Neural crest cell (in vitro differentiated cells): ENCODE data around the gene SLC9A9. TPM values are rescaled to one million over a fixed set of nuclear protein-coding genes. Genes with fewer than 3 reads are reported as not detected.
"Not testable (repeated sequence)": the region's sequence is repeated elsewhere in the genome, so short reads cannot be mapped to it uniquely, and the experiment has no call there.

Source experiments
- DNase-seq: peaks from one replicate; pipeline ENCODE4 v3.0.0; 2021; ENCODE audit warnings: low read depth, mixed read lengths, low spot score
- H3K27ac Mint-ChIP-seq: one replicate; pipeline ENCODE4 v1.8.0; 2021; ENCODE audit warnings: mild to moderate bottlenecking, mixed read lengths; ENCODE audit not compliant: unreplicated experiment
- H3K27me3 Mint-ChIP-seq: 2 replicates; pipeline ENCODE4 v1.8.0; 2021; ENCODE audit warnings: low read depth, mild to moderate bottlenecking, mixed read lengths
- H3K36me3 Mint-ChIP-seq: 2 replicates; pipeline ENCODE4 v1.8.0; 2021; ENCODE audit warnings: low read depth, mild to moderate bottlenecking, mixed read lengths
- H3K4me1 Mint-ChIP-seq: 2 replicates; pipeline ENCODE4 v1.8.0; 2021; ENCODE audit warnings: mixed read lengths
- H3K4me3 Mint-ChIP-seq: one replicate; pipeline ENCODE4 v1.8.0; 2021; ENCODE audit warnings: mild to moderate bottlenecking, mixed read lengths
- H3K9me3 Mint-ChIP-seq: 2 replicates; pipeline ENCODE4 v1.8.0; 2021; ENCODE audit warnings: mixed read lengths
- total RNA-seq: library from RNA; stranded (reverse); gene quantifications from 2 replicates; pipeline ENCODE4 v1.2.1, GENCODE V29; 2021
- TF ChIP-seq, protein P1 (sequence below): fragments of 200-600 bp; sonication (generic); conservative IDR thresholded peaks from 2 replicates; pipeline ENCODE4 v1.5.0; 2021; ENCODE audit warnings: antibody characterized with exemption, mild to moderate bottlenecking

Gene SLC9A9
- total RNA-seq, 1 donor from 2014 or later = 0.56 TPM

DNA sequence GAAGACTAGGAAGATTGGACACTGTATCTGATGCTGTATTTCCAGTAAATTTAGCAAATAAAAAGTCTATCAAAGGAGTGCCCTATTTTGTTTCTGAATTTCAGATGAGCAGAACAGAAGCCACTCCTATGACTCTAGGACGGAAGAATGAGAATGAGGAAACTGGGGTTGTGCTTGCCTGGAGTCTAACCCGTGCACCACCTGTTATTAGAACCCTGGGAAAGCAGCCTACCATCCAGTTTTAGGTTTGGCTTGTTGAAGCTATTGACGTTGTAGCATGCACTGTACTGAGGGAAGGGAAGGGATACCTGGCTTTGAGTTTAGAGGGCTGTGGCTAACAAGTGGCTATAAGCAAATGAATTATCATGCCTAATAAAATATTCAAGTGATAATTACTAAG, 318.5 kb downstream of the SLC9A9 start:
- H3K36me3 Mint-ChIP-seq = no peaks in the 10 kb centered on the region
- H3K9me3 Mint-ChIP-seq = no peaks in the 10 kb centered on the region
- TF ChIP-seq, protein P1, sequence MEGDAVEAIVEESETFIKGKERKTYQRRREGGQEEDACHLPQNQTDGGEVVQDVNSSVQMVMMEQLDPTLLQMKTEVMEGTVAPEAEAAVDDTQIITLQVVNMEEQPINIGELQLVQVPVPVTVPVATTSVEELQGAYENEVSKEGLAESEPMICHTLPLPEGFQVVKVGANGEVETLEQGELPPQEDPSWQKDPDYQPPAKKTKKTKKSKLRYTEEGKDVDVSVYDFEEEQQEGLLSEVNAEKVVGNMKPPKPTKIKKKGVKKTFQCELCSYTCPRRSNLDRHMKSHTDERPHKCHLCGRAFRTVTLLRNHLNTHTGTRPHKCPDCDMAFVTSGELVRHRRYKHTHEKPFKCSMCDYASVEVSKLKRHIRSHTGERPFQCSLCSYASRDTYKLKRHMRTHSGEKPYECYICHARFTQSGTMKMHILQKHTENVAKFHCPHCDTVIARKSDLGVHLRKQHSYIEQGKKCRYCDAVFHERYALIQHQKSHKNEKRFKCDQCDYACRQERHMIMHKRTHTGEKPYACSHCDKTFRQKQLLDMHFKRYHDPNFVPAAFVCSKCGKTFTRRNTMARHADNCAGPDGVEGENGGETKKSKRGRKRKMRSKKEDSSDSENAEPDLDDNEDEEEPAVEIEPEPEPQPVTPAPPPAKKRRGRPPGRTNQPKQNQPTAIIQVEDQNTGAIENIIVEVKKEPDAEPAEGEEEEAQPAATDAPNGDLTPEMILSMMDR = no peak
- H3K4me1 Mint-ChIP-seq = no peaks in the 10 kb centered on the region
- no peaks in the 10 kb centered on the region for H3K27me3 Mint-ChIP-seq
- no peak overlapping the region for H3K27ac Mint-ChIP-seq
- no peak overlapping the region for H3K4me3 Mint-ChIP-seq
- DNase-seq = no peak

GRCh38 chr3:143529018-143529478, 319.2 kb downstream of the SLC9A9 start:
- no peaks in the 10 kb centered on the region for H3K36me3 Mint-ChIP-seq
- H3K4me3 Mint-ChIP-seq = no peak overlapping the region
- no peak overlapping the region for H3K27ac Mint-ChIP-seq
- no peaks in the 10 kb centered on the region for H3K27me3 Mint-ChIP-seq
- H3K9me3 Mint-ChIP-seq = no peaks in the 10 kb centered on the region
- TF ChIP-seq, protein P1 = no peak
- no peak for DNase-seq
- no peaks in the 10 kb centered on the region for H3K4me1 Mint-ChIP-seq

DNA sequence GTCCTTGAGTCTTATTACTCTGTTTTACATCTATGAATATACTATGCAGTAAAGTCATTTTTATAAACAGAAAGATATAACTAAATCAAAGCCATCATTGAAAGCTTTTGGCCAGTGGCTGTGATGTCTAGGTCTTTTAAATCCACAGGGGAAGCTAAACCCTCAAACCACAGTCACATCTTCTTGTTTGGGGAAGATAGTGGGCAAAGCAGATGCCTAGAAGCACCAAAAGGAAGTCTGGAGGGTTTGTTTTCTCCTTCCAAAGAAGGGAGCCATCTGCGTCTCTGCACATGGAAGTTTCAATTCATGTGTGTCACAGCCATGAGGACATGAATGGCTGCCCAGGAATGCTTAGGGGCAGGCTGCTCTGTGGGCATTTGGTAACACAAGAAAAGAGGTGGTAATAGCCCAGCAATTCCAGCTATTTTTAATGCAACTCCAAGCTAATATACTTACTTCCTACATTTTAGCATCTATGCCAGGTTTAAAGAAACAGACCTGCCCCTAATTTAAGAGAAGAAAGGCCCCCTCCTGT, 322.2 kb downstream of the SLC9A9 start:
- no peaks in the 10 kb centered on the region for H3K36me3 Mint-ChIP-seq
- no peak for DNase-seq
- H3K27ac Mint-ChIP-seq = no peak overlapping the region
- H3K4me1 Mint-ChIP-seq = no peaks in the 10 kb centered on the region
- no peak overlapping the region for H3K4me3 Mint-ChIP-seq
- no peaks in the 10 kb centered on the region for H3K27me3 Mint-ChIP-seq
- TF ChIP-seq, protein P1 = no peak
- no peaks in the 10 kb centered on the region for H3K9me3 Mint-ChIP-seq

DNA sequence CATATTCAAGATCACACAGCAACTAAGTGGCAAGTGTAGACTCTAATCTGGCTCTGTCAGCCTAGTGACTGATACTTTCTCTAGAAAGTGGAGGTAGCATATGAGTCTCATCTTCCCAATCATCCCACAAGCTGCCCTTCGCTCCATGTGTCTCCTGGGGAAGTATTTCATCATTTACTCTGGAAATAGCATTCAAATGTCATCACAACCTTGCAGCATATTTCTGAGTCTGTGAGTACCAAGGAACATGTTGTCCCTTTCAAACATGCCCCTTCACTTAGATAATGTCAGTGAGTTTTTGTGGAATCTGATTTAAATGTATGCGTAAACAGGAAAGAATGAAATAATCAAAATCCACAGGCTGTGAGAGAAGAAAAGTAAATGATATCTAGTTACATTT, 322.9 kb downstream of the SLC9A9 start:
- H3K9me3 Mint-ChIP-seq = no peaks in the 10 kb centered on the region
- no peak overlapping the region for H3K27ac Mint-ChIP-seq
- no peaks in the 10 kb centered on the region for H3K36me3 Mint-ChIP-seq
- H3K4me1 Mint-ChIP-seq = no peaks in the 10 kb centered on the region
- H3K27me3 Mint-ChIP-seq = no peaks in the 10 kb centered on the region
- TF ChIP-seq, protein P1 = no peak
- DNase-seq = no peak
- H3K4me3 Mint-ChIP-seq = no peak overlapping the region

GRCh38 chr3:143521803-143522202, 326.5 kb downstream of the SLC9A9 start:
- TF ChIP-seq, protein P1 = no peak
- Mint-ChIP-seq H3K27ac (no peak overlapping the region), H3K9me3 (peaks cover 2% of the 10 kb centered on the region), H3K4me3 (no peak overlapping the region), H3K27me3 (no peaks in the 10 kb centered on the region), H3K4me1 (no peaks in the 10 kb centered on the region), H3K36me3 (no peaks in the 10 kb centered on the region)
- no peak for DNase-seq

GRCh38 chr3:143517131-143517530, 331.1 kb downstream of the SLC9A9 start:
- H3K36me3 Mint-ChIP-seq, DNase-seq, H3K4me1 Mint-ChIP-seq, H3K9me3 Mint-ChIP-seq, H3K27me3 Mint-ChIP-seq, H3K4me3 Mint-ChIP-seq, H3K27ac Mint-ChIP-seq: not testable (repeated sequence)
